HG03025 (cell line): ENCODE data around the gene SLCO4A1.

Source experiments
- ATAC-seq: cut with Tn5 transposase; IDR thresholded peaks from one replicate; pipeline ENCODE4 v1.9.1; 2021; ENCODE audit warnings: mild to moderate bottlenecking, moderate library complexity; ENCODE audit not compliant: unreplicated experiment, low FRiP score

SLCO4A1 gene

GRCh38 chr20:62663145-62664018, 21.1 kb downstream of the SLCO4A1 start:
- ATAC-seq, result no peak

DNA sequence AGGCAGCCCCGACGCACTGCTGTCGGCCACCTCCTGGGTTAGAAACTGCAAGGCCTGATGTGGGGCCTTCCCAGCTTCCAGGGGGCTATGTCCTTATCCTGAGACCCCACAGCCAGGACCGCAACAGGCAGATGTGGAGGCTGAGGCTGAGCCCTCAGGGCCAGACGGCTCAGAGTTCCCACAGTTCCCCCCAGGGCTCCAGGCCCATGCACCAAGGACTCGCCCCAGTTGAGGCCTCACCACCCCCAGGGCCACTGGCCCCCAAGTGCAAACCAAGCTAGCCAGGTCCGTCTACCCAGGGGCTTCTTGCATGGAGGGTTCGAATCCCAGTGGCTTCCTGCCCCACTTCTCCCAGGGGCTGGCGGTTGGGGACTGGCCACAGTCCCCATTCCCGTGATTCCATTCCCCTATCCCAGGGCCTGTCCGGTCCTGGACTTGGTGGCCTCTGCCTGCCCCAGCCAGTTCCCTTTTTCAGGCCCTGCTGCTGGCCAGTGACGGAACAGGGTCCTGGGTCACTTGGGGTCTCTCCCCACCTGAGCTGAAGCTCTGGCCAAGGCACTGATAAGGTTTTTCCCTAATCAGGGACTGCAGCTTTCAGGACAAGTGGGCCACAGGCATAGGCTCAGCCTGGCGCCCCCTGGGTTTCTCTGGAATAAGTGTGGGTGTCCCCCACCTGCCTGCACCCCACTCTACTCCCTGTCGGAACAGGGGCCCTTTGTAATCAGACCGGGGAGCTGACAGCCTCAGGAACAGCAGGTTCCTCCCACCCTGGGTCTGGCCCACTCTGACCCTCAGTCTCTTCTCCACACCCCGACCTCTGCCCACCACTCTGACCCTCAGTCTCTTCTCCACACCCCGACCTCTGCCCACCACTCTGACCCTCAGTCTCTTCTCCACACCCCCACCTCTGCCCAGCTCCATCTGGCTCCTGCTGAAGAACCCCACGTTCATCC, 22.0 kb downstream of the SLCO4A1 start:
- ATAC-seq, result no peak

GRCh38 chr20:62665153-62665754, 23.0 kb downstream of the SLCO4A1 start:
- ATAC-seq, result no peak

- no peak for ATAC-seq
Observed at GRCh38 chr20:62665826-62666735, 23.8 kb downstream of the SLCO4A1 start.

DNA sequence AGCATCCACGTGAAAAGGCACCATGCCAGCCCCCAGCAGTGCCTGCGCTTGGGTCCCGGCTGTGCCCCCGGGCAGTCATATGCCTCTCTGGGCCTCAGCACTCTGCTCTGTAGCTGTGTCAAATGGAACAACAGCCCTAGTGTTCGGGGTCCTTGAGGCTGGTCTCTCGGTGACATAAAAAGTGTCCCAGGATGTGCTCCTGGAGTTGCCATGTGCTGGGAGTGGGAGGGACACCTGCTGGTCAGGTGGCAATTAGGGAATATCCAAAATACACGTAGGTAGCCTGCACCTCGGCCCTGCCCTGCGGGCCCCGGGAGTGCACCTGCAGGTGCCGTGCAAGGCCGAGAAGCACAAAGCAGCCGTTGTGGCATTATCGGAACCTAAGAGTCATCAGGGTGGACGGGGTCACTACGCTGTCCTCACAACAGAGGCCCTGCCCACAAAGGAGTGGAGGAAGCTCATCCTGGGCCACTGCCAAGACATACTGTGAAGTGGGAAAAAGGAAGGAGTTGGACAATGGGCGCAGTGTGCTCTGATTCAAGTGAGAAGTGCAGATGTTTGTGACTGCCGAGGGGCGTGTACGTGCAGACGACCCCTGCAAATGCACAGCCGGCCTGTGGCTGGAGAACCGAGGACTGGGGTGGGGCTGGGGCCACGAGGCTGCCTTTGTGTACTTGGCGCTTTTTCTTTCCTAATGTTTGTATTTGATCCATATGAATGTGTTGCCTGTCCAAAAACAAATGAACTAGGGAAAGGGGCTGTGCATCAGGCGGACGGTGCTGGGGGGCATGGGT, 24.6 kb downstream of the SLCO4A1 start:
- no peak for ATAC-seq

DNA sequence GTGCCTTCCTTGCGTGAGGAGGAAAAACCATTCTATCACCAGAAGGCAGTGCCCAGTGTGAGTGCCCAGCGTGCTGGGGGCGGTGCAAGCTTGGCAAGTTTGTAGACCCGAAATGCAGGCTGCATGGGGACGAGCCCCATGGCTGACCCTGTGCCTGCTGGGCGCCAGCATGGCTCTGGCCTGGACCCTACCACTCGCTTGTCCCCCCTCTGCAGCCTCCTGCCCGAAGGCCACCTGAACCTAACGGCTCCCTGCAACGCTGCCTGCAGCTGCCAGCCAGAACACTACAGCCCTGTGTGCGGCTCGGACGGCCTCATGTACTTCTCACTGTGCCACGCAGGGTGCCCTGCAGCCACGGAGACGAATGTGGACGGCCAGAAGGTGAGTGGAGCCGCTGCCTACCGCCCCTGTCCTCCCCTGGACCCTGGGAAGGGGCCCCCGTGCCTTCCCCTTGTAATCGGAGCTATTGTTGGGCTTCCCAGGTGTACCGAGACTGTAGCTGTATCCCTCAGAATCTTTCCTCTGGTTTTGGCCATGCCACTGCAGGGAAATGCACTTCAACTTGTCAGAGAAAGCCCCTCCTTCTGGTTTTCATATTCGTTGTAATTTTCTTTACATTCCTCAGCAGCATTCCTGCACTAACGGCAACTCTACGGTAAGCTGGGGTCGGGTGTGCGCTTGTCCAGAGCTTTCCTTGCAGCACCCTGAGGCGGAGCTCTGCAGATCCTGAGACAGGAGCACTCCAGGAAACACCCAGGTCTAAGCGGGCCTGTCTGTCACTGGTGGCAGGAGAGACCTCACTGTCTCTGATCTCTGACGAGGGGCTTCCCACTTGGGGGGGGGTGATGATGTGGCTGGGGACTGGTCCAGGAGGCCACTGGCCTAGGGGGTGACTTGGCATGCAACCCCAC, 25.5 kb downstream of the SLCO4A1 start:
- no peak for ATAC-seq

GRCh38 chr20:62668441-62669027, 26.2 kb downstream of the SLCO4A1 start:
- ATAC-seq, result no peak

DNA sequence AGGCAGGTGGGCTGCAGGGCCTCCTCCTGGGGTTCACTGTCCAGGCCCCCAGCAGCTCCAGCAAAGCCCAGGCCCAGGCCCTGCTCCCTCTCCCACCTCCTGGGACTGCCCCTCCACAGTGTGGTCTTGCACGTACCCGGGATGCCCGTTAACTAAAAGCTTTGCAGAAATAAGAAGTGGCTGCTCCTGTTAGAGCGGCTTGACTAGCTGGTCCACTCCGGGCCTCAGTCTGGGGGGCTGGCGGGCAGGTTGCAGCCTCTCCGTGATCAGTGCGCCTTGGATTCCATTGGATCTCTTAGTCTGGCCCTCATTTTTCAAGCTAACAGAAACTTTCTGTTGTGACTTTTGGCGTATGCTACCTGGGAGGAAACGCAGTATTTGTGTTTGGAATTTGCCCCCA, 26.9 kb downstream of the SLCO4A1 start:
- no peak for ATAC-seq

GRCh38 chr20:62670156-62670555, 27.9 kb downstream of the SLCO4A1 start:
- no peak for ATAC-seq

DNA sequence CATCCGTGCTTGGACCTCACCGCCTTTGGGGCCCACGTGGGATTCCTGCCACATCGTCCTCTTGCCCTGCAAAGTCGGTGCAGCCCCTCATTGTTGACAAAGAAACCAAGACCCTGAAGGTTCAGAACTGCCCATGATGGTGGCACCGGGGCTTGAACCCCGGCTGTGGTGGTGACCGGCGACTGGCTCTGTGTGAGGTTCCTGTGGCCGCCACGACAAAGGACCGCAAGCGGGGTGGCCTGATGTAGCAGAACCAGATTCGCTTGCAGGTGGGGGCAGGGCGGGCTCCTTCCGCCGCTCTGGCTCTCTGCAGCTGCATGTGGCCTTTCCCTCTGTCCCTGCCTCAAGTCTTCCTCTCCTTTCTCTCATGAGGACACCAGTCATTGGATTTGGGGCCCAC, 28.7 kb downstream of the SLCO4A1 start:
- no peak for ATAC-seq

- no peak for ATAC-seq
Observed at GRCh38 chr20:62671765-62672164, 29.5 kb downstream of the SLCO4A1 start.

DNA sequence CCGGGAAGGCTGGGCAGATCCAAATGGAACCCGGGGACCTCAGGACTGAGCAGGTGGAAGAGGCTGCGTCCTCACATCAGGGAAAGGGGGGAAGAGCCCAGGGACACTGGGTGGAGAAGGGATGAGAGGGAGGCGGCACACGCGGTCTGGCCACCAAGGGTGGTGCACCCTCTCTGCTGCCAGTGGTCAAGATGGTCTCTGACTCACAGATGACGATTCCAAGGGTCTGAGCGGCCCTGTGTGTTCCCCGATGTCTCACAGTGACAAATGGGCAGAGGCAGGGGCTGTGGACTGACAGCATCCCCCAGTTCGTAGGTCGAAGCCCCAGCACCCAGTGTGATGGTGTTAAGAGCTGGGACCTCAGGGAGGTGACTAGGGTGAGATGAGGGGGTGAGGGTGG, 32.1 kb downstream of the SLCO4A1 start:
- ATAC-seq, result no peak

DNA sequence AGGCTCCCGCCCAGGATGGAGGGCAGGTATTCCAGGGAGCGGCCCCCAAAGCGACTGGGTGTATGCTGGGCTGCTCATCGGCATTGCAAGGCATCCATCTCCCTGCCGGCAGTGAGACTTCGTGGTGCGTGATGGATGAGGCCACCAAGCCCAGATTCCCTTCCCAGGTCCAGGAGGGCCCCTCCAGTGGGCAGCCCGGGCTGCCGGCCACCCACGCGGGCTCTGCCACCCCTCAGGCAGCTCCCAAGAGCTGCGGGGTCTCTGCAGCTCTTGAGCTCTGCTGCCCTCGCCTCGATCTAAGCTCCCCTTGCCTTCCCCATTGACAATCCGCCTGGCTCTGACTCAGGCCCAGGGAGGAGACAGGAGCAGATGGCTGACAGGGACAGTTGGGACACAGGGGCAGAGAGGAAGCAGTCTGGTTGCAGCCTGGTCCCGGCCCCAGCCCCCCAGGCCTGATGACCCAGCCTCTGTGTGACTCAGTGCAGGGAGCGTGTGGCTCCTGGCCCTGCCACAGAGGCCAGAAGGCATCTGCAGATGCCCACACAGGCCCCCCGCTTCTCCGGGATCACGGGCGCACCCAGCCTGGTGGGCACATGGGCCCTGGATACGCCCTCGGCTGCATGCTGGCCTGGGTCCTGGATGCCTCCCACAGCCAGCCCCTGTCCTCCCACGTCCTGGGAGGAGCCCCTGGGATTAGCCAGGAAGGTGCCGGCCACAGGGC, 33.0 kb downstream of the SLCO4A1 start:
- no peak for ATAC-seq

GRCh38 chr20:62675877-62676260, 33.6 kb downstream of the SLCO4A1 start:
- no peak for ATAC-seq

DNA sequence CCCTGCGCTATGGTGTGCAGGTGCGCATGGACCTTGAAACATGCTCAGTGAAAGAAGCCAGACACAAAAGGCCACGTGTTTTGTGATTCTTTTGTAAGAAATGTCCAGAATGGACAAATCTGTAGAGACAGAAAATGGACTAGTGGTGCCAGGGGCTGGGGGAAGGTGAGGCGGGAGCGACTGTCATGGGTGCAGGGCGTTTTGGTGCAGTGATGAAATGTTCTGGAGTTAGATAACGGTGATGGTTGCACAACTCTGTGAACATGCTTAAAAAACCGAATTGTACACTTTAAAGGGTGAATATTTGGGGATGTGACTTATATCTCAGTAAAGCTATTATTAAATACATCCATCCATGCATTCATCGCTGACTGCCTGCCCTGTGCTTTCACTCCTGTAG, 34.7 kb downstream of the SLCO4A1 start:
- no peak for ATAC-seq

- no peak for ATAC-seq
Observed at GRCh38 chr20:62677678-62678077, 35.4 kb downstream of the SLCO4A1 start.

DNA sequence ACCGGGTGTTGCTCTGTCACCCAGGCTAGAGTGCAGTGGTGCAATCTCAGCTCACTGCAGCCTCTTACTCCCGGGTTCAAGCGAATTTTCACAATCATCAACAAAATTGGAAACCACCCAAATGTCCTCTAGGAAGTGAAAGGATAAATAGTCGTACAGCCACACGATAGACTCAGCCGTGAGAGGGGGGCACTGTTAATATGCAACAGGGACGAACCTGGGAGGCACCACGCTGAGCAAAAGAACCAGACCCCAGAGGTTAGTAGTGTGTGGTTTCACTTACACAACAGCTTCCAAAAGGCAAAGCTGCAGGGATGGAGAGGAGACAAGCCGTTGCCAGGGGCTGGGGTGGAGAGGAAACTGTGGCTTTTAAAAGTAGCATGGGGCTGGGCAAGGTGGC, 36.2 kb downstream of the SLCO4A1 start:
- ATAC-seq, result no peak
